ENCODE results near the gene USP5. TPM values are rescaled to one million over a fixed set of nuclear protein-coding genes. Genes with fewer than 3 reads are reported as not detected.

The USP5 gene
- total and polyA plus RNA-seq, 2 donors (not counting 3 experiments of a cell fraction or from before 2014, with no cell fraction given) = 68.9 to 135 TPM

GRCh38 chr12:6833189-6833890 is 18.6 kb upstream of the USP5 start:
- ChIA-PET POLR2A (no interaction called here), CTCF (interaction anchor here (1.2 to 2.9 kb wide), 3 partner anchors 18 to 80 kb away, joined by 4 to 17 read pairs (median 6); partner anchors contain the start of genes CDCA3, MLF2 and SPSB2)
- H3K4me3 ChIP-seq (replicated peaks in 1 of 3; ENCODE audit: insufficient read depth in 1 of 3, low read depth in 1 of 3, low read length in 3 of 3) = no peak overlapping the region
- peaks cover 23% of the 10 kb centered on the region for H3K79me2 ChIP-seq (ENCODE audit: control insufficient read depth, insufficient read depth, low read length)
- H3K4me2 ChIP-seq (ENCODE audit: insufficient read depth, low read length) = no peak overlapping the region
- H2AFZ ChIP-seq (ENCODE audit: low read depth, low read length) = no peak overlapping the region
- no peaks in the 10 kb centered on the region for H4K20me1 ChIP-seq (replicated peaks; ENCODE audit: control insufficient read depth, extremely low read depth, insufficient read depth, low read length)
- intact Hi-C loops (cut with micrococcal nuclease) = no loop called here
- dilution Hi-C loops (cut with MboI; ENCODE audit: extremely low pct_ligation_motif_present, low sequenced_read_pairs) = no loop called here
- H3K27ac ChIP-seq (ENCODE audit: insufficient read depth, low read depth, low read length) = no peak overlapping the region
- TF ChIP-seq CTCF (IDR thresholded peaks at IDR 0.05; ENCODE audit: extremely low read depth in 1 of 2, insufficient read depth in 1 of 2, low read depth in 1 of 2, low read length in 2 of 2) (no peak), POLR2AphosphoS5 (IDR thresholded peaks at IDR 0.05; ENCODE audit: insufficient read depth, low read depth, low read length) (no peak), MAX (IDR thresholded peaks at IDR 0.05; ENCODE audit: insufficient read depth, insufficient read length) (no peak), POLR2A (IDR thresholded peaks at IDR 0.05; ENCODE audit: low read depth, low read length) (no peak), MYC (IDR thresholded peaks at IDR 0.05; ENCODE audit: low read depth, low read length) (no peak), GATA2 (IDR thresholded peaks at IDR 0.05; ENCODE audit: insufficient read depth, insufficient read length, low read depth, low read length) (no peak), FOS (IDR thresholded peaks at IDR 0.05; ENCODE audit: borderline replicate concordance, insufficient read depth, low read length) (no peak), EZH2 (IDR thresholded peaks at IDR 0.05; ENCODE audit: borderline replicate concordance, low read depth, low read length, severe bottlenecking) (no peak), JUN (IDR thresholded peaks at IDR 0.05; ENCODE audit: borderline replicate concordance, insufficient read depth, insufficient read length, low read depth) (no peak)
- H3K27me3 ChIP-seq (ENCODE audit: control insufficient read depth in 2 of 2, insufficient read depth in 2 of 2, low read length in 2 of 2) = no peaks in the 10 kb centered on the region
- peaks cover 9% of the 10 kb centered on the region for H3K4me1 ChIP-seq (ENCODE audit: control insufficient read depth, extremely low read depth, insufficient read depth, low read length)
- peaks cover 3 to 37% of the 10 kb centered on the region in 2 experiments for H3K36me3 ChIP-seq (ENCODE audit: control insufficient read depth in 2 of 2, extremely low read depth in 1 of 2, insufficient read depth in 2 of 2, low read length in 2 of 2)
- FAIRE-seq = no peak
- H3K9ac ChIP-seq (replicated peaks; ENCODE audit: extremely low read depth, insufficient read depth, low read length) = no peak overlapping the region
- no peaks in the 10 kb centered on the region for H3K9me3 ChIP-seq (replicated peaks; ENCODE audit: control insufficient read depth, insufficient read depth, low read length)
- no peaks in the 10 kb centered on the region for H3K9me1 ChIP-seq (replicated peaks; ENCODE audit: control insufficient read depth, extremely low read depth, insufficient read depth, low read length)
- no peak for DNase-seq (ENCODE audit: low read depth, low spot score)
- no TSS peak for BruUV-seq (replicated peaks)
